GM18517 (cell line): ENCODE data around the gene HECW1.
"Not testable (repeated sequence)": the region's sequence is repeated elsewhere in the genome, so short reads cannot be mapped to it uniquely, and the experiment has no call there.

ENCODE experiments used
- ATAC-seq: cut with Tn5 transposase; IDR thresholded peaks from one replicate; pipeline ENCODE4 v1.9.1; 2021; ENCODE audit warnings: mild to moderate bottlenecking, moderate library complexity; ENCODE audit not compliant: unreplicated experiment

Gene HECW1

GRCh38 chr7:43302773-43303460 is 190.5 kb downstream of the HECW1 start:
- ATAC-seq = no peak

DNA sequence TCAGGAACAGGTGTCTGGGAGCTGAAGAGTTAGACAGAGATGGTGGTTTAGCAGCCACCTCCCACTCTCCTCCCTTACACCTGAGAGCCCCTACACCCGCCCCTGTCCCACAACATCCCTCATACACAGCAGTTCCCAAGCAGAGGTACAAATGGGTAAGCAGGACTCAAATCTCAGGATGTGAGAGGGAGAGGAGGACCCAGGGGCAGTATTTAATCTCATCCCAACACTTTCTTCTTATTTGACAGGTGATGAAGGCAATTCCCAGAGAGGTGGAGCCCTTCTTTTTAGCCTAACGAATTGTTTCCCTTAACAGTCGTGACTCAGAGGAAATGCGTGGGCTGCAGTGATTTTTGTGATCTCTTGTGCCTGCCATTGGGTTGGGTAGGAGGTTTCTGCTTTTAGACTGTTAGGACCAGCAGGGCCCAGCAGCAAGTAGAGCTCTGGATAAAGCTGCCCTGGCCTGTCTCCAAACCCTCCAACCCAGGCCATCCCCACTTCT is 191.3 kb downstream of the HECW1 start:
- no peak for ATAC-seq

DNA sequence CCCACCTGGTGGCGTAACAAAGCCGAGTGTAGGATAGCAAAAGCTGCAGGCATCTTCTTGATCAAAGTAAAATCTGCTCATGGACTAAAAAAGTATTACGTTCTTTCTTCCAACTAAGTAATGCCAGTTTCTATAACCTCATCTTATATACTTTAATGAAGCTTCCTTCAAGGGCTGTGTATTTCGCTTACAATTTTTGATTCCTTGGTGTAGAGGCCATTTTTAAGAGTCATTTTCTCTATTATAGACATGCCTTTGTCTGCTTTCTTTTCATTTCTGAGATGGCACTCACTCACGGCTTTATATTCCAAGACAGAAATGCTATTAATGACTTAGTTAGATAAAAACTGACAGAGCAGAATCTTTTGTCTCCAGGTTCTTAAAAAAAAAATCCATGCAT is 194.0 kb downstream of the HECW1 start:
- no peak for ATAC-seq

DNA sequence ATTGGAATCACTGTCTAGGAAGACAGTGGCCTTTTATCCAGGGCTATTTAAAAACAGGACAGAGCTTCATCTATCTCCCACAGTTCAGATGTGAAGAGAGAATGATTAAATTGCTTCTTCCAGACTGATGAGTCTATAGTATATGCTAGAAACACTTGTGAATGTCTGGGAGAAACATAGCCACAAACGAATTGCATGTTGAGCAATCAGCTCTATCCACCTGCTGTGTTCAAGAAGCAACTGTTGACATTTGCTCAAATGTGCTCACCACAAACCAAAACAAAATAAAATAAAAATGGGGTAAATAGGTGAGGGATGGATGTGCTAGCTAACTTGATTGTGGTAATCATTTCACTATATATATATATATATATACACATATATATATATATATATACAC is 195.1 kb downstream of the HECW1 start:
- ATAC-seq = no peak

- peak; percentile 43 for ATAC-seq
These were observed 196.7 kb downstream of the HECW1 start for GRCh38 chr7:43308913-43309705.

GRCh38 chr7:43309706-43310022 is 197.2 kb downstream of the HECW1 start:
- peak; percentile 31 for ATAC-seq

GRCh38 chr7:43311052-43311451 is 198.6 kb downstream of the HECW1 start:
- ATAC-seq = no peak

GRCh38 chr7:43311694-43312093 is 199.2 kb downstream of the HECW1 start:
- no peak for ATAC-seq

DNA sequence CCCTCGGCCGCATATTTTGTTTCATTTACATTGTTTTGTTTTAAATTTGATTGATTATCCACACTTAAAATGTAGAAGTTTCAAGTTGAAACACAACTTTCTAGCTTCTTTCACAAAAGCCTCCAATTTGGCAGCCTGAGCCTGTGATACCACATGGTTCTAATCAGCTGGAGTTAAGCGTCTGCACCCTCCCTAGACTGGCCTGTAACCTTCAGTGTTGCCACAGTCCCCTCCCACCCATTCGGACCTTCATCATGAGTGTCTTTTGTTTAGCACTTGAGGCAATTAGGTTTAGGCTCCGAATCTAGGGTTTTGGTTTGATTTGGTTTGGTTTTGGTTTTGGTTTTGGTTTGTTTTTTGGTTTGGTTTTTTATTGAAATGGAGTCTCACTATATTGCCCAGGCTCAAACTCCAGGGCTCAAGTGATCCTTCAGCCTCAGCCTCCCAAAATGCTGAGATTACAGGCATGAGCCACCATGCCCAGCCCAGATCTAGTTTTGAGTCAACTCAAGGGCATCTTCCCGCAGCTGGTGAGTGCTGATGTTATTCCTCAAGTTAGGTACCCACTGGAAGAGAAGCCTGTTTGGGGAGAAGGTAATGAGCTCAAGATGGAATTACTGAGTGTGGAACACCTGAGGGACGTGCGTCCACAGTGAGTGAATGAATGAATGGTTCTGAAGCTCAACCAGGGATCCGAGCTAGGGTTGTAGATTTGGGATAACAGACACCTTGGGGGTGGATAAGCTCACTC is 201.4 kb downstream of the HECW1 start:
- ATAC-seq = no peak

- ATAC-seq = no peak
These were observed 202.1 kb downstream of the HECW1 start for GRCh38 chr7:43314379-43315158.

GRCh38 chr7:43317075-43317474 is 204.6 kb downstream of the HECW1 start:
- no peak for ATAC-seq

DNA sequence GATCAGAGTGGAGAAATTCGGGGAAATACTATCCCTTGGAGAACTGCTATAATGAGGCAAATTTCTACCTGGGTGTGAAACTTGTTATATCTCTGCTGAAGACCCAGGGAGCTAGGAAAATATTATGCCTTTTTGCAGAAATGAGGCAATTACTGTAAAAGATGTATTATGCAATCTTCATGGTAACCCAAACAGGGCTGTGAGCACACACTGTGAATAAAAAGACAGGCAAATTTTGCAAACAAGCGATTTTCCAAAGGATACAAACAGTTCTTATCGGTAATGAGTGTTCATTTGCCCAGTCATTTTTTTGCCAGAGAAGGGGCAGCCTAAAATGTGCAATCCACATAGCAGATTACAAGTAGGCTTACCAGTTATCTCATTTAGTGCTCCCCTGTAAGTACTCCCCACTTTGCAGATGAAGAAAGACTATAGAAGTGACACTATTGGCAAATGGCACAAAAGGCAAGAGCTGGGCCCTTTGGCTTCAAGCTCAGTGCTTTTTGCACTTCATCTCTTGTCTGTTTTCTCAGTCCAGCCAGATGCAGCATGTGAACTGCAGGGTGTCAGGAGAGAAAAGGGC is 205.8 kb downstream of the HECW1 start:
- ATAC-seq = no peak

- ATAC-seq = no peak
These were observed 213.1 kb downstream of the HECW1 start for GRCh38 chr7:43325595-43325994.

GRCh38 chr7:43328336-43328735 is 215.9 kb downstream of the HECW1 start:
- no peak for ATAC-seq

- ATAC-seq = no peak
These were observed 216.4 kb downstream of the HECW1 start for GRCh38 chr7:43328785-43329380.

GRCh38 chr7:43332193-43332796 is 219.8 kb downstream of the HECW1 start:
- no peak for ATAC-seq

DNA sequence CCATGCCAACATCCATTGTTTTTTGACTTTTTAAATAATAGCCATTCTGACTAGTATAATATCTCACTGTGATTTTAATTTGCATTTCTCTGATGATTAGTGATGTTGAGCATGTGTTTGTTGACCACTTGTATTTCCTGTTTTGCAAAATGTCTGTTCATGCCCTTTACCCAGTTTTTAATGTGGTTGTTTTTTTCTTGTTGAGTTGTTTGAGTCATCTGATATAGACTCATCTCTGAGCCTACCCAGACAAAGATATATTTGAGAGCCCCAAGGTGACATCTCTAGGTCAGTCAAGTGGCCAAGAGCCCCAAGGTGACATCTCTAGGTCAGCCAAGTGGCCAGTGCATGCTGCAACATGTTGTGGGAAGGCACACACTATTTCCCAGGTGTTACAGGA is 224.7 kb downstream of the HECW1 start:
- no peak for ATAC-seq

- ATAC-seq = no peak
These were observed 225.4 kb downstream of the HECW1 start for GRCh38 chr7:43337811-43338210.

DNA sequence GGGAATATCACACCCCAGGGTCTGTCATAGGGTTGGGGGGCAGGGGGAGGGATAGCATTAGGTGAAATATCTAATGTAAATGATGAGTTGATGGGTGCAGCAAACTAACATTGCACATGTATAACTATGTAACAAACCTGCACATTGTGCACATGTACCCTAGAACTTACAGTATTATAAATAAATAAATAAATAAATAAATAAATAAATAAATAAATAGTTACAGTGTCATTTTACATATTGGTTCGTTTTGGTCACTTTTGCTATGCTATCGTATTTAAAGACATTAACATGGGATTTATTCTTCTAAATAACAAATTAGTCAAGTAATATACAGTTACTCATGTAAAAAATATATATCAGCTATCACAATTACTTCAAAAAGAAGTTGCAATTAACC is 228.7 kb downstream of the HECW1 start:
- no peak for ATAC-seq

DNA sequence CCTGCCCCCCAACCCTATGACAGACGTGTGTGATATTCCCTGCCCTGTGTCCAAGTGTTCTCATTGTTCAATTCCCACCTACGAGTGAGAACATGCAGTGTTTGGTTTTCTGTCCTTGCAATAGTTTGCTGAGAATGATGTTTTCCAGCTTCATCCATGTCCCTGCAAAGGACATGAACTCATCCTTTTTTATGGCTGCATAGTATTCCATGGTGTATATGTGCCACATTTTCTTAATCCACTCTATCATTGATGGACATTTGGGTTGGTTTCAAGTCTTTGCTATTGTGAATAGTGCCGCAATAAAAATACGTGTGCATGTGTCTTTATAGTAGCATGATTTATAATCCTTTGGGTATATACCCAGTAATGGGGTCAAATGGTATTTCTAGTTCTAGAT is 231.0 kb downstream of the HECW1 start:
- not testable (repeated sequence) for ATAC-seq
